Cerebellar cortex (tissue), 1 donor: ENCODE measurements around the gene OR7A17.

Experiments
- DNase-seq: peaks from one replicate; pipeline ENCODE4 v3.0.0-alpha.2; 2015; ENCODE audit warnings: low spot score

OR7A17 gene

DNA sequence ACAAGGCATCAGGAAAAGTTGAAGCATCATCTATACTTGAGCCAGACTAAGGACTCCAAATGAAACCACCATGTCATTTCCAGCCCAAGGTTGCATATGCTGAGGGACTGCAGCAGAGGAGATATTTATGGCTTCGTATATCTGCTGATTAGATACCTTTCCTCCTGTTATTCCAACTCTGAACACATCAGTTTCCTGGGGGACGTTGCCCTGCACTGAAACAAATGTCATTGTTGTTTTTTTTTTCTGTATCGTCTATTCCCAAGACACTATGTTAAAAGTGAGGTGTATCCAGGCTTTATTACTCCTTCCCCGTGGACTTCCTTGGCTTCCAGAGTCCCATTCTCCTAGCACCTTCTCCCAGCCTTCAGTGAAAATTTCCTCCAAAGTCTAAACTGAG is at the start of gene OR7A17:
OR7A17 (minus strand) TSS at position 101 of the 400 bp plus-strand sequence. CDS start 4,777 bp downstream, outside the sequence.
- no peak for DNase-seq

DNA sequence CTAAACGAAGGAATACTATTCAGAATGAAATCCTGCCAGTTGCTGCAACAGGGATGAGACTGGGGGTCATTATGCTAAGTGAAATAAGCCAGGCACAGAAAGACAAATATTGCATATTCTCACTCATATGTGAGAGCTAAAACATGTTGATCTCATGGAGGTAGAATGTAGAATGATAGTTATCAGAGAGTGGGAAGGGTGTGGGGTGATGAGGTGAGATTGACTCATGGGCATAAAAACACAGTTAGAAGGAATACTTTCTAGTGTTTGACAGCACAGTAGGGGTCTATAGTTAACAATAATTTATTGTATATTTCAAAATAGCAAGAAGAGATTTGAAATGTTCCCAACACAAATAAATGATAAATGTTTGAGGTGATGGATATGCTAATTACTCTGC is 47.6 kb upstream of the OR7A17 start:
- DNase-seq: no peak

DNA sequence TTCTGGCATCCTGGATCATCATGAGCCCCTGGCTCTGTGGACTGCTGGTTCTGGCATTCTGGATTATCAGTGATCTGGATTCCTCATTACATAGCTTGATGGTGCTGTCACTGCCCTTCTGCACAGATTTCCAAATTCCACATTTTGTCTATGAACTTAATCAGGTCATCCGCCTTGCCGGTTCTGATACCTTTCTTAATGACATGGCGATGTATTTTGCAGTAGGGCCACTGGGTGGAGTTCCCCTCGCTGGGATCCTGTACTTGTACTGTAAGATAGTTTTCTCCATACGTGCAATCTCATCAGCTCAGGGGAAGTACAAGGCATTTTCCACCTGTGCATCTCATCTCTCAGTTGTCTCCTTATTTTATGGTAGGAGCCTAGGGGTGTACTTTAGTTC is 30.9 kb upstream of the OR7A17 start:
- peak; percentile 1 for DNase-seq

DNA sequence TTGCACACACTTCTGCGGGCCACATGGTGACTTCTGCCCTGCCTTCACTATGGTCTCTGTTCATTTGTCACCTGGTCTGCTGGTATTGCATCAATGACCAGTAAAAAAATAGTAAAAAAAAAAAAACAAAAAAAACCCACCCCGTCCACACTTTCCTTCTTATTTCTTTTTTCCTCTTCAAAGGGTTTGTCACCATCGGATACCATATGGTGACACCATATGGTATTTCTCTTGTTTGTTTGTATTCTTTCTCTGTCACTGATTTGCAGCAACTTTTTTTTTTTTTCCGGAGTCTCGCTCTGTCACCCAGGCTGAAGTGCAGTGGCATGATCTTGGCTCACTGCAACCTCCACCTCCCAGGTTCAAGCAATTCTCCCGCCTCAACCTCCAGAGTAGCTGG is 29.2 kb upstream of the OR7A17 start:
- DNase-seq: peak; percentile 42

DNA sequence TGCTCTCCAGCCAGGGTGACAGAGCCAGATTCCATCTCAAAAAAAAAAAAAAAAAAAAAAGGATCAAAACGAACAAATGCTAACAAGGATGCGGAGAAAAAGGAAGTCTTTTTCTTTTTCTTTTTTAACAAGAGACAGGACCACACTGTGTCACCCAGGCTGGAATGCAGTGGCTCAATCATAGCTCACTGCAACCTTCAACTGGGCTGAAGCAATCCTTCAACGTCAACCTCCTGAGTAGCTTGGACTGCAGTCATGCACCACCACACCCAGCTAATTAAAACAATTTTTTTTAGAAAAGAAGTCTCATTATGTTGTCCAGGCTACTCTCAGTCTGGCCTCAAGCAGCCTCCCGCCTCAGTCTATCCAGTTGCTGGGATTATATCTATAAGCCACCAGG is 20.8 kb upstream of the OR7A17 start:
- DNase-seq: no peak

DNA sequence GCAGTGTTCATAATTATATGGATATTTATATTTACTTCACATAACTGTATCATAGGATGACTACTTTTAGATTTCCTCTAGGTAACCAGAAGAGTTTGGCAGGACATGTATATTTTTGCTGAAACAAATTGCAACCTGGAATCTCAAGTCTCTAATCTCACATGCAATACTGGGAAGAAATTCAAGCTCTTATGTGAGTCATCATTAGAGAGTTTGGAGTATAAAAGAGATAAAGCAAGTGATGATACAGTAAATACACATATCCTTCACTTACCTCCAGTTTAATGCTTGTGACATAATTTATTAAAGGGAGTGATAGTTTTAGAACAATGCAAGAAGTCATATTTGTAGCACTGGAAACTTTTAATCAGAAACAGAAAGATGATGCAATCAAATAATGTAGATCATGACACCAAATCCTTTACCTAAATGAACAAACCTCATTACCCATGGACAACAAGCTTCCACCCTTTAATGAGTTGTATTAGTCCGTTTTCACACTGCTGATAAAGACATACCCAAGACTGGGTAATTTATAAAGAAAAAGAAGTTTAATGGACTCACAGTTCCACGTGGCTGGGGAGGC is 15.8 kb upstream of the OR7A17 start:
- no peak for DNase-seq

DNA sequence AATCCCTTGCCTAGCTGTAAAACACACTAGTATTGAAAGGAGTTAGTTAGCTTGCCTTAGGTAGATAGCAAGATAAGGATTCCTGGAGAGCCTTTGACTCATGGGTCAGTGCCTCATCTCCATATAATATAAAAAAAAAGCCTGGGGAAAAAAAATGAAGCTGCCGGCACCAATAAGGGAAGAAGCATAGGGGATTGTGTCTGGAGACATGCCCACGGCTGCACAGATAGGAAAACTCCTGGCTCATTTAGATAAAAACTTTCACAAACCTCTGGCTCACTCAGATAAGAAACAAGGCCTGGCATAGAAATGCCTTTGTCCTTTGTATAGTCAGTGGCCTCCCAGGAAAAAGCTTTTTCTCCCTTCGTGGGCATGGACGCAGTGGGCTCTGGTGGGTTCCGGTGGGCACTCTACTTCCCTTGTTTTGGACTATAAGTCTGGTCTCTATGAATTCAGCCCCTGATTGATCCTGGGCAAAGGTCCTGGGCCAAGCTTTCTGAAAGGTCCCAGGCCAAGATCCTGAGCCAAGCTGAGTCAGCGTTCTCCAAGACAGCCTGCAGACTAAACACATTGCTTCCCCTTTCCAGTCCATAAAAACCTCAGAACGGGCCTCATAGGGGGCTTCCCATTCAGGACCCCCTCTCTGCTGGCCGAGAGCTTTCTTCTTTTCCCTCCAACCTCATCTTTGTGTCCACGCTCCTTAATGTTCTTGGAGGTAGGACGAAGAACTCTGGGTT is 4.9 kb upstream of the OR7A17 start:
- DNase-seq: no peak

DNA sequence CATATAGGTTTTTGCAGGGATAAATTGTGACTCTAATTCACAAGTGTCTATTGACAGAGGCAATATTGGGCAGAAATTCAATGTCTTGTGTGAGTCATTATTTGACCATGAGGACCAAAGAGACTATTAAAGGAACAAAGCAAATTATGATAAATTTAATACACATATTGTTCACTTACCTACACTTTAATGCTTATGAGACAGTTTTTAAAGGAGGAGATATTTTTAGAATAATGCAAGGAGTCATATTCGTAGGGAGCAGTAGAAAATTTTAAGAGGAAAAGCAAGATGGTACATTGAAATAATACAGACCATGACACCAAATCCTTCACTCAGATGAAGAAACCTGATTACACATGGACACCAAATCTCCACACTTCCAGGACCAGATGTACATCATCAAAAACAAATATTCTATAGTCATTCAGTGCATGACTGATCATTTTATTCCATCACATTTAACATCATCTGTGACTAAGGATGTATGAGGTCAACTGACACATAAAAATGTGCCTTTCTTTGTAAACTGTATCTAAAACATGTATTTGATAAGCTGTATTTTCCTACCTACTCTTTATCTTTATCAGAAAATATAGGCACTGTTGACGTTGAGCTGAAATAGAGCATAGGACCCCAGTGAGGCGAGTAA is 4.2 kb upstream of the OR7A17 start:
- no peak for DNase-seq

DNA sequence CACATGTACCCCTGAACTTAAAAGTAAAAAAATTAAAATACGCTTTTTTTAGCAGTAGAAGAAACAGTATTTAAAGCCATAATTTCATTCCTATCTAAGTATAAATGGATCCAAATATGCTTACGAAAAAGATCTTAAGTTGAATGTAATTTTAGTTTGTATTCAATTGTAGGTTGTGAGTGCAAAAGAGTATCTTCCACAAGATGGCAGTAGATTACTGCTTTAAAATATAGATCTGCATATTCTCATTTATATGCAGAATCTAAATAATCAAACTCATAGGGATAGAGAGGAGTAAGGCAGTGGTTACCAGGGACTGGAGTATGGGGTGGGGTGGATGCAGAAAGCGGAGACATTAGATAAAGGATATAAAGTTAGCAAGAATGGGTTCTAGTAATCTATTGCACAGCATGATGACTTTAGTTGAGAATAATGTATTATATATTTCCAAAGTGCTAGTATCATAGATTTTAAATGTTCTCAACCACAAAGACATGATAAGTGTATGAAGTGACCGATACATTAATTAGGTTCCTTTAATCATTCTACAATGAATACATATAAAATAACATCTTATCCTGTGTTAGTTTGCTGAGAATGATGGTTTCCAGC is 14.2 kb downstream of the OR7A17 start:
- DNase-seq: peak; percentile 35

DNA sequence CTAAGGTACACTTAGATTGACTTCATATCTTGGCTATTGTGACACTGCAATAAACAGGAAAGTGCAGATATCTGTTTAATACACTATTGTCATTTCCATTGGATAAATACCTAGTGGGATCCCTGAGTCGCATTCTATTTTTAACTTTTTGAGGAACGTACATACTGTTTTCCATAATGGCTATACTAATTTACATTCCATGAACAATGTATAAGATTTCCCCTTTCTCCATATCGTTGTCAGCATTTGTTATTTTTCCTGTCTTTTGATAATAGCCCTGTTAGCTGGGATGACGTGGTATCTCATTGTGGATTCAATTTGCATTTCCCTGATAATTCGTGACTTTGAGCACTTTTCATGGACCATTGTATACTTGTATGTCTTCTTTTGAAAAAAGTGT is 17.4 kb downstream of the OR7A17 start:
- DNase-seq: no peak

DNA sequence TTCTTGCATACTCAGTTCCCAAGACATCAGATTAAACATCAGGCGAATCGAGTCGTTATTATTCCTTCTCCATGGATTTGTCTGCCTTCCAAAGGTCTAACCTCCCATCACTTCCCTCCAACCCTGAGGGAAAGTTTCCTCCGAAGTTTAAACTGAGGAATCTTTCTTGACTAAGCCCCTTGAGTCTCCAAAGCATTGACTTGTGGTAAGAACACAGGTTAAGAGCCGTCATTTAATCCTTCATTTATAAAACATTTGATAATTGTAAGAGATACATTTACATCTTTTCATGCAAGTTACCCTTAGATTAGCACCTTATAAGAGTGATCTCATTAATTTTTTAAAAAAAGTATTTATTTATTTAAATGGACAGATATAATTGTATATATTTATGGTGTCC is 37.1 kb downstream of the OR7A17 start, which contains the start of gene OR7A10:
OR7A10 (minus strand) TSS at position 101 of the 400 bp plus-strand sequence. CDS start 7,045 bp downstream, outside the sequence.
- no peak for DNase-seq

DNA sequence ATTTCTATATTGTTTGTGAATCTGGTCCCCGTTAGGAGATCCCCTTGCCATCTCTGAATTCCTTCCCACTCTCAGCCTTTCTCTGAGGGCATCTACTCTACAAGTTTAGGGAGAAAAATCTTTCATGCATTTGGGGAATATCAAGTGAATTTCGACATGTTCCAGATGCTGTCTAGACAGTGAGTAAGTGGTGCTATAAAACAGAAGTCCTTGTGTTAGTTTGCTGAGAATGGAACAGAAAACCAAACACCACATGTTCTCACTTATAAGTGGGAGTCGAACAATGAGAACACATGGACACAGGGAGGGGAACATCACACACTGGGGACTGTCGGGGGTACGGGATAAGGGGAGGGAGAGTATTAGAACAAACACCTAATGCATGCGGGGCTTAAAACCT is 42.4 kb downstream of the OR7A17 start:
- no peak for DNase-seq

DNA sequence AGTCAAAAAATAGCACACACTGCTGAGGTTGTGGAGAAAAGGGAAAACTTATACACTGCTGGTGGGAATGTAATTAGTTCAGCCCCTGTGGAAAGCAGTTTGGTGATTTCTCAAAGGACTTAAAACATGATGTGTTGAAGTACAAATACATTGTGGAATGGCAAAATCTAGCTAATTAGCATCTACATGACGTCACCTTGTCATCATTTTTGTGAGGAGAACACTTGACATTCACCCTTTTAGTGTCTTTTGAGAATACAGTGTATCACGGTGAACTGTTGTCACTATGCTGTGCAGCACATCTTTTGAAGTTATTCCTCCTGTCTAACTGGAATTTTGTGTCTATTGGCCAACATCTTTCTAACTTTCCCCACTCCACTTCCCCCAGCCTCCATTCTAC is 42.8 kb downstream of the OR7A17 start:
- DNase-seq: no peak

DNA sequence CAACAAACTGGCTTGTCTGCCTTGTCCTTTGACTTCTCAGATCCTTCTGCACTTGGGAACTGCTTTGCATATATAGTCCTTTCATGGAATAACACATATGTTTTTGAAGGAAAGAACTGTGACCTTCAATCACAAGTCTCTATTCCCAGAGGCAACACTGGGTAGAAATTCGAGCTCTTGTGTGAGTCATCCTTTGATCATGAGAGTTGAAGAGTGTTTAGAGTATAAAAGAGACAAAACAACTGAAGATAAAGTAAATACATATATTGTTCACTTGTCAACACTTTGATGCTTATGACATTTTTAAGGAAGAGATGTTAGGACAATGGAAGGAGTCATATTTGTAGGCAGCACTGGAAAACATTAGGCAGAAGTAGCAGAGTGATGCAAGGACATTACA is 45.7 kb downstream of the OR7A17 start:
- no peak for DNase-seq

DNA sequence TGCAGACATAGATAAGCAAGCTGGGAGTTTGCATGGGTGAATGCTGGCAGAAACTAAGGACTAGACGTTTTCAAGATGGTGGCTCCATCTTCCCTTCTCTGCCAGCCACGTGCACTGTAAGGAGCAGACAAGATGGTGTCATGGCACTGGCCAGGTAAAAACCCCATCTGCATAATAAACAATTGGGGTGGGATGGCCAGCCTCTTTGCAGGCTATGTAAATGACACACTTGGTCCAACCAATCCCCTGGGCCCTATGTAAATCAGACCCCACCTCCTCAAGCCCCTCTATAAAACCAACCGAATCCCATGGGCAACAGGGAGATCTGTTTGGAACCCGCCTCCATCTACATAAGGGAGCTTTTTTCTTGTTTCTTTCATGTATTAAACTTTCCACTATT is 48.5 kb downstream of the OR7A17 start:
- DNase-seq: no peak

DNA sequence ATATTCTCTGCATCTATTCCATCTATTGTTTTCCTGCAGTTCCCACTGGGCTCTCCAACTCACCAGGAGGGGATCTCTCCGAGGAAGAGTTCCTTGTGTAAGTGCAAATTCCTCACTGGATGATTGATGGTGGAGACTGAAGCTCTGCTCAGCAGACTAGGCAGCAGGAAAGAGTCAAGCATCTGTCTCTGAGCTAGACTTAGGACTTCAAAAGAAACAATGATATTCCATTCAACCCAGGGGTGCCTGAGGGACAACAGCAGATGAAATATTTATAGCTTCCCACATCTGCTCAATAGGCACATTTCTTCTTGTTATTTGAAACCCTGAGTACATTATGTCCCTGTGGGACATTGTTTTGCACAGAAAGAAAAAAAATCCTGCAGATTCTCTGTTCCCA is 50.9 kb downstream of the OR7A17 start, which contains the start of the genes OR7A5 and OR7C1:
OR7A5 (minus strand) TSS at position 175 of the 400 bp plus-strand sequence. CDS start 6,944 bp downstream, outside the sequence.
OR7C1 (minus strand) TSS at position 175 of the 400 bp plus-strand sequence. CDS start 35,049 bp downstream, outside the sequence.
- no peak for DNase-seq

DNA sequence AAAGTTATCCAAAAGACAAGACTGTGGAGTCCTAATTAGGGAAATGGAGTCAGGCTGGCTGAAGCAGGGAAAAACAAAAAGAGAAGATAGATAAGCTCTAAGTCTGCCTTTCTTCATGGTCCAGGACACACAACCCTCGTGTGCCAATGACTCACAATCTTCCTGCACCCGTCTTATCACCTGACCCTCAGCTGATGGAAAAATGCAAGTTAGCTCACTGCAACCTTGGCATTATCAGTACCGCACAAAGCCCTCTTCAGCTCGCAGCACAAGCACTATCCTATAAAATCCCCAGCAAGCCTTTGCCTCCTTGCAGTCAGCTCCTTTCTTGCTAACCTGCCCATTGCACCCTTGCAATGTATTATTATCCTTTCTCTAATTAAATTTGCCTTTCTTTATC is 55.2 kb downstream of the OR7A17 start:
- DNase-seq: no peak
